Measurements from ENCODE around the gene SORBS1.

GRCh38 chr10:95321554-95322301, 239.4 kb downstream of the SORBS1 start:
- TF ChIP-seq, protein P1, sequence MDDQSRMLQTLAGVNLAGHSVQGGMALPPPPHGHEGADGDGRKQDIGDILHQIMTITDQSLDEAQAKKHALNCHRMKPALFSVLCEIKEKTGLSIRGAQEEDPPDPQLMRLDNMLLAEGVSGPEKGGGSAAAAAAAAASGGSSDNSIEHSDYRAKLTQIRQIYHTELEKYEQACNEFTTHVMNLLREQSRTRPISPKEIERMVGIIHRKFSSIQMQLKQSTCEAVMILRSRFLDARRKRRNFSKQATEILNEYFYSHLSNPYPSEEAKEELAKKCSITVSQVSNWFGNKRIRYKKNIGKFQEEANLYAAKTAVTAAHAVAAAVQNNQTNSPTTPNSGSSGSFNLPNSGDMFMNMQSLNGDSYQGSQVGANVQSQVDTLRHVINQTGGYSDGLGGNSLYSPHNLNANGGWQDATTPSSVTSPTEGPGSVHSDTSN (CRISPR knock-in tag; IDR thresholded peaks at IDR 0.05) = no peak
- TF ChIP-seq SP2 (tag by site-specific recombination; IDR thresholded peaks at IDR 0.05) = no peak
- TF ChIP-seq ZNF274 (IDR thresholded peaks at IDR 0.05; ENCODE audit: low read length) = no peak
- no peak for TF ChIP-seq ZNF274 (tag by site-specific recombination; IDR thresholded peaks at IDR 0.05; ENCODE audit: borderline replicate concordance)
- TF ChIP-seq YY1 (tag by site-specific recombination; IDR thresholded peaks at IDR 0.05) = no peak
- TF ChIP-seq, protein P2, sequence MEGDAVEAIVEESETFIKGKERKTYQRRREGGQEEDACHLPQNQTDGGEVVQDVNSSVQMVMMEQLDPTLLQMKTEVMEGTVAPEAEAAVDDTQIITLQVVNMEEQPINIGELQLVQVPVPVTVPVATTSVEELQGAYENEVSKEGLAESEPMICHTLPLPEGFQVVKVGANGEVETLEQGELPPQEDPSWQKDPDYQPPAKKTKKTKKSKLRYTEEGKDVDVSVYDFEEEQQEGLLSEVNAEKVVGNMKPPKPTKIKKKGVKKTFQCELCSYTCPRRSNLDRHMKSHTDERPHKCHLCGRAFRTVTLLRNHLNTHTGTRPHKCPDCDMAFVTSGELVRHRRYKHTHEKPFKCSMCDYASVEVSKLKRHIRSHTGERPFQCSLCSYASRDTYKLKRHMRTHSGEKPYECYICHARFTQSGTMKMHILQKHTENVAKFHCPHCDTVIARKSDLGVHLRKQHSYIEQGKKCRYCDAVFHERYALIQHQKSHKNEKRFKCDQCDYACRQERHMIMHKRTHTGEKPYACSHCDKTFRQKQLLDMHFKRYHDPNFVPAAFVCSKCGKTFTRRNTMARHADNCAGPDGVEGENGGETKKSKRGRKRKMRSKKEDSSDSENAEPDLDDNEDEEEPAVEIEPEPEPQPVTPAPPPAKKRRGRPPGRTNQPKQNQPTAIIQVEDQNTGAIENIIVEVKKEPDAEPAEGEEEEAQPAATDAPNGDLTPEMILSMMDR (tag by site-specific recombination; IDR thresholded peaks at IDR 0.05) = no peak
- TF ChIP-seq TCF7L2 (IDR thresholded peaks at IDR 0.05; ENCODE audit: borderline replicate concordance, low read depth, low read length) = no peak

All from HEK293 (cell line).